Measurements from ENCODE around the gene TWIST2. TPM values are rescaled to one million over a fixed set of nuclear protein-coding genes. Genes with fewer than 3 reads are reported as not detected.

The TWIST2 gene
- total RNA-seq, 3 donors from 2014 or later = 38.2 to 200 (median 178) TPM

DNA sequence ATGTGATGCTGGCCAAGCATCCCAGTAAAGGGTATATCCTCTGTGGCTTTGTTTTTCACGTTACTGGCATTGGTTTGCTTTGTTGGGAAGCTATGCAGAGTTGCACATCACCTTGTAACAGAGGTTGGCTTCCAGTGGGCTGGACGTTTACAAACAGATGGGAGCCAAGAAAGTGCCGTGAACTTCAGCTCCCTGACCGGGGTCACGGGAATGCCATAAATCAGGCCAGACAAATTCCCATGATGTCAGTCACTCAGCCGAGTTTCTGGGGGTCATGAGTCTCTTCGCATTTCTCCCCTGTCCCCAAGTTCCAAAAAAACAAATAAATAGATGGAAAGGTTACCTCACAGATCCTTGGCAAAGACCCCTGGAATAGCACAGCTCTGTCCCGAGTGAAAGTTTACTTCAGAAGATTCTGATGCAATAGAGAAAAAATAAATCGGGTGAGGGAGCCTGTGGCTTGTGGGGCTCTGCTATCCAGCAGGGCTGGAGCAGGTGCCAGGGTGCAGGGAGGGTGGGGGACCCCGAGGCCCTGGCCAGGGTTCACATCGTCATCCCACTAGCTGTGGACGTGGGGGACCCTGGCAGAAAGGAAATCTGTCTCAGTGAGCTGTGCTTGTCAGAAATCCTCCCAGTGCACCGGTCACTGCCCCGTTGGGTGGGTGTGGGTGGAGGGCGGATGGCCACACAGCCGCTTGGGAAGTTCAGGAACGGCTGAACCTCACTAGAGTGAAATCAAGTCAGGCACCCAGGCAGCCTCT, 27.8 kb downstream of the TWIST2 start:
- TF ChIP-seq POLR2A (IDR thresholded peaks at IDR 0.05) (no peak), POLR2AphosphoS5 (IDR thresholded peaks at IDR 0.05) (peak; percentile 31 to 83 (median 39))
- intact Hi-C loops (cut with DNase I; ENCODE audit: low total_unique reads) = no loop called here
- Histone ChIP-seq H3K9me3 (no peaks in the 10 kb centered on the region), H3K4me1 (no peaks in the 10 kb centered on the region), H3K27ac (peak overlapping the region; percentile 48 to 55), H3K4me3 (peak overlapping the region in 1 of 3 donors; percentile 25), H3K27me3 (no peaks in the 10 kb centered on the region), H3K36me3 (no peaks in the 10 kb centered on the region)
- no peak for DNase-seq (ENCODE audit: low spot score in 2 of 2)

DNA sequence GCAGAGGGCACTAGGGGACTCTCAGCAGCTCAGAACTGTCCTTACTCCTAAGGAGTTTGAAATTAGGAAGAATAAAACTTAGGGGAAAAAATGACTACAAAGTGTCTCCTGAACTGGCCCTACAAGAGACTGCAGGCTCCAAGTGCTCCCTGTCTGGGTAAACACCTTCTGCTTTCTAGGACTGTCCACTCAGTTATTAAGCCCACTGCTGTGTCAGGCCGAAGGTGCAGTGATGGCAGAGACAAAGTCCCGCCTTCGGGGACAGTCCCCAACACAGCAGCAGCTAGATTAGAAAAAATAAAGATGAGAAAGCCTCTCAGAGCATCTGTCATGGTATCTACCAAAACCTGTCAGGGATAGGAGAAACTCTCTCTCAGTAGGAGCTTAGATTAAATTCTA, 28.3 kb downstream of the TWIST2 start:
- intact Hi-C loops (cut with DNase I; ENCODE audit: low total_unique reads) = no loop called here
- no peak overlapping the region for H3K4me3 ChIP-seq
- no peak for DNase-seq (ENCODE audit: low spot score in 2 of 2)
- no peaks in the 10 kb centered on the region for H3K4me1 ChIP-seq
- H3K27ac ChIP-seq = peak overlapping the region; percentile 48 to 55
- H3K9me3 ChIP-seq = no peaks in the 10 kb centered on the region
- TF ChIP-seq POLR2AphosphoS5 (IDR thresholded peaks at IDR 0.05) (no peak), POLR2A (IDR thresholded peaks at IDR 0.05) (no peak)
- TF ChIP-seq, protein P1, sequence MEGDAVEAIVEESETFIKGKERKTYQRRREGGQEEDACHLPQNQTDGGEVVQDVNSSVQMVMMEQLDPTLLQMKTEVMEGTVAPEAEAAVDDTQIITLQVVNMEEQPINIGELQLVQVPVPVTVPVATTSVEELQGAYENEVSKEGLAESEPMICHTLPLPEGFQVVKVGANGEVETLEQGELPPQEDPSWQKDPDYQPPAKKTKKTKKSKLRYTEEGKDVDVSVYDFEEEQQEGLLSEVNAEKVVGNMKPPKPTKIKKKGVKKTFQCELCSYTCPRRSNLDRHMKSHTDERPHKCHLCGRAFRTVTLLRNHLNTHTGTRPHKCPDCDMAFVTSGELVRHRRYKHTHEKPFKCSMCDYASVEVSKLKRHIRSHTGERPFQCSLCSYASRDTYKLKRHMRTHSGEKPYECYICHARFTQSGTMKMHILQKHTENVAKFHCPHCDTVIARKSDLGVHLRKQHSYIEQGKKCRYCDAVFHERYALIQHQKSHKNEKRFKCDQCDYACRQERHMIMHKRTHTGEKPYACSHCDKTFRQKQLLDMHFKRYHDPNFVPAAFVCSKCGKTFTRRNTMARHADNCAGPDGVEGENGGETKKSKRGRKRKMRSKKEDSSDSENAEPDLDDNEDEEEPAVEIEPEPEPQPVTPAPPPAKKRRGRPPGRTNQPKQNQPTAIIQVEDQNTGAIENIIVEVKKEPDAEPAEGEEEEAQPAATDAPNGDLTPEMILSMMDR (IDR thresholded peaks at IDR 0.05) = no peak
- H3K36me3 ChIP-seq = no peaks in the 10 kb centered on the region
- H3K27me3 ChIP-seq = no peaks in the 10 kb centered on the region

DNA sequence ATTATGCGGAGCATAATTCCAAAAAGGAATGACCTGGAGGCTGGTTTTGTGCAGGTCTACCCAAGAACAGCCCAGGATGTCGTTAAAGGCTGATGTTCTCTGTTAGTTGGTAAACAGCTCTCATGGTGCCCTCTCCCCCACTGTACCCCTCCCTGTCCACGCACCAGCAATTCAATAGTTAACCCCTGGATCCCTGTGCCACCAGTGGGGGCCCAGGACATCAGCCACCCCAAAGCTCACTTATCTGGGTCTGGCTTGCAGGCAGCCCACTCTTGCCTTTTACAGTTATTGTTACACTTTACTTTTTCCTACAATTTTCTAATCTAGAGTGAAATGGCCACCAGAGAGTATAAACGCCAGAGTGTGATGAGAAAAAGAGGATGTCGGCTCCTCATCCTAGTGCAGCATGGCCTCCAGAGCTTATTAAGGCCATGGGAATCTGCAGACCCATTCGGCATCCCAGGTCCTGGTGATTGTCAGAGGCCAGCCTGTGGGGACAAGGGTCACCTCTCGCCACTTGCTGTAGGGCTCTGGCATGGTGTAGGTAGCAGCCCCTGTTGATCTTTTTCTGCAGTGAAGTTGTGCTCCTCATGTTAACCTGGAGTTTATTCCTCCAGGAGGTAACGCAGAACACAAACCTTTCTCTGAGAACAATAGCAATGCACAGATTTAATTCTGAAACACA, 30.3 kb downstream of the TWIST2 start:
- Histone ChIP-seq H3K4me1 (no peaks in the 10 kb centered on the region), H3K27ac (no peak overlapping the region)

DNA sequence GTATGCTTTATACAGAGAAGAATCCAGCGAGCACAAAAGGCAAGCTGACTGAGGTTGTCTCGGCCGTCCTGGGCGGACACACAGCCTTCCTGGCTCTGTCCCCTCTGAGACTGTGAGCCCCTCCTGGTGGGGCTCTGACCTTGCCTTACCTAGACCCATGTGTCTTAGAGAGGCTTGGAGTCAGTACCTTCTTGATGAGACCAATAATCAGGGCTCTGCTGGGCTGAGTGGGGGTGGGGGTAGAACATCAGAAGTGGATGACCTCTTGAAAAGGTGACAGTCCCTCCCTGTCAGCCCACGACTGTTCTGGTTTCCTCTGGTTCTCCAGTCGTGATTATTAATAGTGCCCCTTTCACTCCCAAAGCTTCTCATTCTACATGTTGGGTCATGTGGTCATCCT, 31.2 kb downstream of the TWIST2 start:
- TF ChIP-seq, protein P1 (IDR thresholded peaks at IDR 0.05) = no peak
- TF ChIP-seq POLR2AphosphoS5 (IDR thresholded peaks at IDR 0.05) (no peak), POLR2A (IDR thresholded peaks at IDR 0.05) (no peak)
- intact Hi-C loops (cut with DNase I; ENCODE audit: low total_unique reads) = no loop called here
- no peaks in the 10 kb centered on the region for H3K9me3 ChIP-seq
- no peaks in the 10 kb centered on the region for H3K27me3 ChIP-seq
- no peaks in the 10 kb centered on the region for H3K36me3 ChIP-seq
- H3K4me3 ChIP-seq = no peak overlapping the region
- no peaks in the 10 kb centered on the region for H3K4me1 ChIP-seq
- no peak for DNase-seq (ENCODE audit: low spot score in 2 of 2)
- H3K27ac ChIP-seq = no peak overlapping the region

More for the DNA sequence above, 30.3 kb downstream of the TWIST2 start:
- TF ChIP-seq, protein P1 (IDR thresholded peaks at IDR 0.05) = no peak
- TF ChIP-seq POLR2AphosphoS5 (IDR thresholded peaks at IDR 0.05) (no peak), POLR2A (IDR thresholded peaks at IDR 0.05) (no peak)
- intact Hi-C loops (cut with DNase I; ENCODE audit: low total_unique reads) = no loop called here
- H3K27me3 ChIP-seq = no peaks in the 10 kb centered on the region
- no peak for DNase-seq (ENCODE audit: low spot score in 2 of 2)
- no peak overlapping the region for H3K4me3 ChIP-seq
- H3K36me3 ChIP-seq = no peaks in the 10 kb centered on the region
- H3K9me3 ChIP-seq = no peaks in the 10 kb centered on the region

DNA sequence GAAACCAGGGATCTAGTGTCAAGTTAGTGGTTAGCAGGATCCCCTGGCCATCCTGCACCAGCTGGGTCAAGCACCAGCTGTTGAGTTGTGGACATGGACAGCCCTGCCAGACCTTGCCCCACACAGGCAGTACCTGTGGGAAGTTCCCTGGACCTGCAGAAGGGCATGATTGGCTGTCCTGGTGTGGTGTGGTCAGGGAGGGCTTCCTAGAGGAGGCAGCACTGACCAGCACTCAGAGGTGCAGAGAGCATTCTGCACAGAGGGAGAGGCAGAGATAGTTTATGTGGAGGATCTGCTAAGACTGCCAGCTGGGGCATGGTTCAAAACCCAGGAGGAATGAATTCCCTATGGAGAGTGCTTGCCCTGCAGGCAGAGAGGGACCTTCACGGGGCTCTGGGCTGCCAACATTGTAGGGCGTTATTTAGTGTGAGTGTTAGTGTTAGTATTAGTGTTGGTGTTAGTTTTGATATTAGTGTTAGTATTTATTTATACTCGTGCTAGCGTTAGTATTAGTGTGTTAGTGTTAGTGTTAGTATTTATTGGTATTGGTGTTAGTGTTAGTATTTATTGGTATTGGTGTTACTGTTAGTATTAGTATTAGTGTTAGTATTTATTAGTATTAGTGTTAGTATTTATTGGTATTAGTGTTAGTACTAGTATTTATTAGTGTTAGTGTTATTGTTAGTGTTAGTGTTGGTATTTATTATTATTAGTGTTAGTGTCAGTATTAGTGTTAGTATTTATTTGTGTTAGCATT, 31.9 kb downstream of the TWIST2 start:
- no peaks in the 10 kb centered on the region for H3K27me3 ChIP-seq
- no peaks in the 10 kb centered on the region for H3K36me3 ChIP-seq
- no peak overlapping the region for H3K4me3 ChIP-seq
- no peak for DNase-seq (ENCODE audit: low spot score in 2 of 2)
- H3K27ac ChIP-seq = no peak overlapping the region
- intact Hi-C loops (cut with DNase I; ENCODE audit: low total_unique reads) = no loop called here
- TF ChIP-seq, protein P1 (IDR thresholded peaks at IDR 0.05) = no peak
- TF ChIP-seq POLR2AphosphoS5 (IDR thresholded peaks at IDR 0.05) (no peak), POLR2A (IDR thresholded peaks at IDR 0.05) (no peak)
- no peaks in the 10 kb centered on the region for H3K4me1 ChIP-seq
- H3K9me3 ChIP-seq = no peaks in the 10 kb centered on the region

Measured in breast epithelium (tissue), 4 donors.